ENCODE results near the gene GPC3.

GPC3 gene

DNA sequence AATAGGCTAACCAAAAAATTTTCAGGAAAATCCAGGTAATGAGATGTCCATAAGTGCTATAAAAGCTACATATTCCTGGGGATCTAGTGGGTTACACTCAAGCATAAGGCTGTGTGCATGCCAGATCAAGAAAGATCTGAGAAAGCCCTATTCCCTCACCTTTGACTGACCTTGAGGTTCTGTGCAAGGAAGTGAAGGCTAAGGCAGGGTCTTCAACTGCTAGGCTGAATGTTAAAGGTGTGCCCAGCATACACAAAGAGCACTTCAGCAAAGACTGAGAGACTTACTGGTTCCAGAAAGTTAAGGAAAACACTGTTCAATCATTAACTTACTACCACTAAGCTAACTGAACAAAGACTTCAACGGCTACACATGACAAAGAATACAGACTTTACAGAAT is 269.7 kb downstream of the GPC3 start:
- H3K27ac ChIP-seq = no peak overlapping the region

DNA sequence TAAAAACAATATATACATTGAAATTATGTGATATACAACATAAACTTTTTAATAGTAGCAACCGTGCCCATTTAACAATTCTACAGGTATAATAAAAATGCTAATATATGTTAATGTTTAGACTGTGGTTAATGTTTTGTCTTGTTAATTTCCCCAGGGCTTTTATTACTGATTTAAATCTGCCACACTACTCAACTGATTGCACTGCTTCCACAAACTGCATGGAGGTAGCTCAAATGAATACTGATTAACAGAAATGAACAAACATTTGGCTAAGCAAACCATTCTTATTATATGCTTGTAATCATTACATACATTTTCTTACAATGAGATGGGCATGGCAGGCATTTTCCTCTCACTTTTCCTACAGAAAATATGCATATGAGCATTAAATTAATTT is 275.9 kb downstream of the GPC3 start:
- TF ChIP-seq, protein P1, sequence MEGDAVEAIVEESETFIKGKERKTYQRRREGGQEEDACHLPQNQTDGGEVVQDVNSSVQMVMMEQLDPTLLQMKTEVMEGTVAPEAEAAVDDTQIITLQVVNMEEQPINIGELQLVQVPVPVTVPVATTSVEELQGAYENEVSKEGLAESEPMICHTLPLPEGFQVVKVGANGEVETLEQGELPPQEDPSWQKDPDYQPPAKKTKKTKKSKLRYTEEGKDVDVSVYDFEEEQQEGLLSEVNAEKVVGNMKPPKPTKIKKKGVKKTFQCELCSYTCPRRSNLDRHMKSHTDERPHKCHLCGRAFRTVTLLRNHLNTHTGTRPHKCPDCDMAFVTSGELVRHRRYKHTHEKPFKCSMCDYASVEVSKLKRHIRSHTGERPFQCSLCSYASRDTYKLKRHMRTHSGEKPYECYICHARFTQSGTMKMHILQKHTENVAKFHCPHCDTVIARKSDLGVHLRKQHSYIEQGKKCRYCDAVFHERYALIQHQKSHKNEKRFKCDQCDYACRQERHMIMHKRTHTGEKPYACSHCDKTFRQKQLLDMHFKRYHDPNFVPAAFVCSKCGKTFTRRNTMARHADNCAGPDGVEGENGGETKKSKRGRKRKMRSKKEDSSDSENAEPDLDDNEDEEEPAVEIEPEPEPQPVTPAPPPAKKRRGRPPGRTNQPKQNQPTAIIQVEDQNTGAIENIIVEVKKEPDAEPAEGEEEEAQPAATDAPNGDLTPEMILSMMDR (conservative IDR thresholded peaks at IDR 0.05) = no peak
- no peak for TF ChIP-seq ZFX (IDR thresholded peaks at IDR 0.05)
- H3K27ac ChIP-seq = no peak overlapping the region

More for the DNA sequence above, 269.7 kb downstream of the GPC3 start:
- no peak for TF ChIP-seq ZFX (IDR thresholded peaks at IDR 0.05)
- TF ChIP-seq, protein P1 (conservative IDR thresholded peaks at IDR 0.05) = no peak

DNA sequence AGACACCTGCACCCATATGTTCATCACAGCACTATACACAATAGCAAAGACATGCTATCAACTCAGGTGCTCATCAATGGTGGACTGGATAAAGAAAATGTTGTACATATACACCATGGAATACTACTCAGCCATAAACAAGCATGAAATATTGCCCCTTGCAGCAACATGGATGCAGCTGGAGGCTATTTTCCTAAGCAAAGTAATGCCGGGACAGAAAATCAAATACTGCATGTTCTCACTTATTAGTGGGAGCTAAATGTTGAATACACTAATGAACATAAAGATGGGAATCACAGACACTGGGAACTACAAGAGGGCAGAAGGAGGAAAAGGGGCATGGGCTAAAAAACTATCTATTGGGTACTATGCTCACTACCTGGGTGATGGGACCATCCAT is 278.5 kb downstream of the GPC3 start:
- no peak overlapping the region for H3K27ac ChIP-seq
- TF ChIP-seq, protein P1 (conservative IDR thresholded peaks at IDR 0.05) = no peak
- no peak for TF ChIP-seq ZFX (IDR thresholded peaks at IDR 0.05)

DNA sequence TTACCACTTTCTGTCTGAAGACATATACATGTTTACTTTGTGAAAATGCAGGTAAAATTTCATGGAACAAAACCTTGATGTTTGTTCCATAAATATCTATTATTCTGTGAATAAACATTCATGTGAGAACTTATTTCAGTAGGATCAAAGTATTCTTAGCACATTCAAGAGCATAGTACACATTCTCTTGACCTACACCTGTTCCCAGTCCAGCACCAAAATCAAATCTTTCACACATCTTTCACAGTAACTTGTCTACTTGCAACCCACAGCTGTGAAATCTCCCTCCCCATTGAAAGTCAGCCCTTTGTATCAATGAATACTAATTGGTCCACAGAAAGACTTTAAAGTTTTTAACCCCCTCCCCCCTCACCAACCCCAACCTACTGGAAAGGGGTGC is 283.2 kb downstream of the GPC3 start:
- H3K27ac ChIP-seq = no peak overlapping the region
- TF ChIP-seq ZFX (IDR thresholded peaks at IDR 0.05) = no peak
- TF ChIP-seq, protein P1 (conservative IDR thresholded peaks at IDR 0.05) = no peak

DNA sequence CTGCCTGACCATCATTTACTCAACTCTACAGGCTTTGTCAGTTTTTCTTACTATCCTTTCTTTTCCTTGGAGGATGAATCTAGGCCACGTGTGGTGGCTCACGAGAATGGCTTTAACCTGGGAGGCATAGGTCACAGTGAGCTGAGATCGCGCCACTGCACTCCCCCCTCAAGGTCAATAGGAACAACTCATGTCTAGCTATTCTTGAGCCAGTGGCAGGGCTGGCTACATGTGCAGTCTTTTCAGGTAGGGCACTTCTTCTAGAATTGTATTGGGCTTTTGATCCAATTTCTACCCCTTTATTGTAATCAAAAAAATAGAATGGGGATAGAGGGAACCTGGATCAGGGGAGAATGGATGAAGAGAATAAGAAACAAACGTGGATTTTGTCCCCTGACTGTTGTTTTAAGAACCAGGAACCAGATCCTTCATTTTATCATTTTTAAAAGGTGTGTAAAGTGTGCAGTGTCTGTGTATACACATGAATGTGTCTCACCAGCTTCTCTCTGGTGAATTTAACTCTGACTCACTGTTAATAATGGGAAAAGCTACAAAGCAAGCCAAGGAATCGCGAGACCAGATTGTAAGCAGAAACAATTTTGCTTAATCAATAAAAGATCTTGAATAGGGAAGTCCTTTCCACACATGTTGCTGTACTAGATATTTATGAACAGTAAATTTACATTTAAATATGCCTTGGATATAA is 286.2 kb downstream of the GPC3 start:
- no peak overlapping the region for H3K27ac ChIP-seq
- TF ChIP-seq, protein P1 (conservative IDR thresholded peaks at IDR 0.05) = no peak

DNA sequence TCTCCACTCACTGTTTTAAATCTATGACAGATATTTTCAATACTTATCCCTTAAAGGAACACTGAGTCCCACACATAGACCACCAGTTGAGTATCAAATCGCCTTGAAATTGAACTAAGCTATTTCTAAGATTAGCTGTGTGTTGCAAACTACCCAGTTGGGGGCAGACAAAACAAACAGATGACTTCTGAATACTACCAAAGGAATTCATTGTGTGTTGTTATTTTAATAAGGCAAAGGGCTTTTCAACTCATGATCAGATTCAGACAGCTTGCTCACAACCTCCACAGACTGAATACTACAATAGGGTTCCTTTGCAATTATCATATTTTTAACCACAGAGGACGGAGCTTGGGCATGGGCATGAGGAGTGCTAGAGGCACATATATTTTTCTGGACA is 287.1 kb downstream of the GPC3 start:
- TF ChIP-seq, protein P1 (conservative IDR thresholded peaks at IDR 0.05) = no peak
- no peak for TF ChIP-seq ZFX (IDR thresholded peaks at IDR 0.05)
- H3K27ac ChIP-seq = no peak overlapping the region

DNA sequence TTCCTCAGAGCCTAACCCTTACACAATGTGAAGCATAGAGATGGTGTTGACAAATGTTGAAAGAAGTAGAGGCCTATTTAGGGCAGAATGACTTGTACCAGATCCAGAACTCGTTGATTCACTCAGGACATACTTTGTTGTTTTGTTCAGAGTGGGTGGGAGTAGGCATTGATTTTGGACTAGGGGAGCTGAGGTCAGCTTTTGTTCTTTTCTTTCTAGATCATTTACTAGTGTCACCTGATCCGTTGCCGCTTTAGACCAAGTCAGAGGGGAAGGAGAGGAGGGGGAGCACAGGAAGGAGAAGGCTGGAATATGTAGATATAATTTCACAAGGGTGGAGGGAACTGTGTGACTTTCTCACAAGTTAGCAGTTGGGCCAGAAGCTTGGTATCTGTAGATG is 287.7 kb downstream of the GPC3 start:
- TF ChIP-seq, protein P1 (conservative IDR thresholded peaks at IDR 0.05) = no peak
- TF ChIP-seq ZFX (IDR thresholded peaks at IDR 0.05) = no peak
- no peak overlapping the region for H3K27ac ChIP-seq

Data from C4-2B (cell line).